Measurements from ENCODE around the gene HDAC4. TPM values are rescaled to one million over a fixed set of nuclear protein-coding genes. Genes with fewer than 3 reads are reported as not detected.

The HDAC4 gene
- total and polyA plus RNA-seq, 4 donors, result 2.9 to 37.2 (median 4.4) TPM

GRCh38 chr2:239411117-239411516 lies 10.3 kb upstream of the HDAC4 start:
- TF ChIP-seq HNF4A (conservative IDR thresholded peaks at IDR 0.05) (no peak), TAF1 (conservative IDR thresholded peaks at IDR 0.05) (no peak), MAX (IDR thresholded peaks at IDR 0.05) (no peak), ATF3 (IDR thresholded peaks at IDR 0.05) (no peak), JUND (IDR thresholded peaks at IDR 0.05) (no peak), FOXA1 (IDR thresholded peaks at IDR 0.05) (no peak), ZBTB33 (IDR thresholded peaks at IDR 0.05) (no peak), GABPA (IDR thresholded peaks at IDR 0.05 in 1 of 2, conservative IDR thresholded peaks at IDR 0.05 in 1 of 2) (no peak), YY1 (IDR thresholded peaks at IDR 0.05) (no peak), SP1 (IDR thresholded peaks at IDR 0.05) (no peak), CTCF (IDR thresholded peaks at IDR 0.05; ENCODE audit: low read depth, low read length, missing input control) (no peak)
- Histone ChIP-seq H3K27me3 (ENCODE audit: control insufficient read depth in 4 of 4, insufficient read depth in 4 of 4, low read length in 3 of 4) (no peaks in the 10 kb centered on the region), H3K4me3 (ENCODE audit: low read depth in 1 of 3, low read length in 3 of 3) (no peak overlapping the region), H3K36me3 (ENCODE audit: control insufficient read depth in 4 of 4, insufficient read depth in 3 of 4, low read depth in 1 of 4, low read length in 3 of 4) (no peaks in the 10 kb centered on the region), H3K9ac (ENCODE audit: low read depth in 1 of 2, low read length in 2 of 2) (no peak overlapping the region), H3K27ac (ENCODE audit: low read depth in 1 of 2, low read length in 2 of 2) (no peak overlapping the region), H3K9me3 (ENCODE audit: control insufficient read depth in 4 of 4, low read length in 3 of 4) (peaks cover 0 to 4% (median 2%) of the 10 kb centered on the region in 4 donors), H3K4me1 (ENCODE audit: control insufficient read depth in 4 of 4, insufficient read depth in 4 of 4, low read length in 3 of 4) (no peaks in the 10 kb centered on the region)
- WGBS, result 87% methylated on average over 5 of the region's 5 CpGs
- DNase-seq (ENCODE audit: low spot score), result no peak

GRCh38 chr2:239409976-239410375 lies 9.2 kb upstream of the HDAC4 start:
- H3K4me1 ChIP-seq (ENCODE audit: control insufficient read depth in 4 of 4, insufficient read depth in 4 of 4, low read length in 3 of 4), result no peaks in the 10 kb centered on the region
- H3K9me3 ChIP-seq (ENCODE audit: control insufficient read depth in 4 of 4, low read length in 3 of 4), result peaks cover 0 to 4% (median 2%) of the 10 kb centered on the region in 4 donors
- DNase-seq (ENCODE audit: low spot score), result no peak
- no peaks in the 10 kb centered on the region for H3K36me3 ChIP-seq (ENCODE audit: control insufficient read depth in 4 of 4, insufficient read depth in 3 of 4, low read depth in 1 of 4, low read length in 3 of 4)
- no peak overlapping the region for H3K4me3 ChIP-seq (ENCODE audit: low read depth in 1 of 3, low read length in 3 of 3)
- 78% methylated on average over 6 of the region's 6 CpGs for WGBS
- no peak overlapping the region for H3K27ac ChIP-seq (ENCODE audit: low read depth in 1 of 2, low read length in 2 of 2)
- TF ChIP-seq SP1 (IDR thresholded peaks at IDR 0.05) (no peak), GABPA (IDR thresholded peaks at IDR 0.05 in 1 of 2, conservative IDR thresholded peaks at IDR 0.05 in 1 of 2) (no peak), RAD21 (IDR thresholded peaks at IDR 0.05) (no peak), TAF1 (conservative IDR thresholded peaks at IDR 0.05) (no peak)
- H3K9ac ChIP-seq (ENCODE audit: low read depth in 1 of 2, low read length in 2 of 2), result no peak overlapping the region
- H3K27me3 ChIP-seq (ENCODE audit: control insufficient read depth in 4 of 4, insufficient read depth in 4 of 4, low read length in 3 of 4), result no peaks in the 10 kb centered on the region

GRCh38 chr2:239407112-239407511 lies 6.3 kb upstream of the HDAC4 start:
- Histone ChIP-seq H3K9ac (ENCODE audit: low read depth in 1 of 2, low read length in 2 of 2) (no peak overlapping the region), H3K27ac (ENCODE audit: low read depth in 1 of 2, low read length in 2 of 2) (no peak overlapping the region), H3K4me3 (ENCODE audit: low read depth in 1 of 3, low read length in 3 of 3) (no peak overlapping the region), H3K36me3 (ENCODE audit: control insufficient read depth in 4 of 4, insufficient read depth in 3 of 4, low read depth in 1 of 4, low read length in 3 of 4) (no peaks in the 10 kb centered on the region), H3K4me1 (ENCODE audit: control insufficient read depth in 4 of 4, insufficient read depth in 4 of 4, low read length in 3 of 4) (peaks cover 0 to 3% (median 0%) of the 10 kb centered on the region in 4 donors), H3K9me3 (ENCODE audit: control insufficient read depth in 4 of 4, low read length in 3 of 4) (no peaks in the 10 kb centered on the region), H3K27me3 (ENCODE audit: control insufficient read depth in 4 of 4, insufficient read depth in 4 of 4, low read length in 3 of 4) (no peaks in the 10 kb centered on the region)
- no peak for DNase-seq (ENCODE audit: low spot score)
- WGBS, result 88% methylated on average over 13 of the region's 13 CpGs
- TF ChIP-seq ZBTB33 (IDR thresholded peaks at IDR 0.05) (no peak), RAD21 (IDR thresholded peaks at IDR 0.05) (no peak), GABPA (IDR thresholded peaks at IDR 0.05 in 1 of 2, conservative IDR thresholded peaks at IDR 0.05 in 1 of 2) (no peak), TAF1 (conservative IDR thresholded peaks at IDR 0.05) (no peak), HNF4A (conservative IDR thresholded peaks at IDR 0.05) (no peak), JUND (IDR thresholded peaks at IDR 0.05) (no peak), REST (IDR thresholded peaks at IDR 0.05) (no peak), MAX (IDR thresholded peaks at IDR 0.05) (no peak), ATF3 (IDR thresholded peaks at IDR 0.05) (no peak), EGR1 (IDR thresholded peaks at IDR 0.05; ENCODE audit: low read depth in 2 of 2) (no peak), FOXA1 (IDR thresholded peaks at IDR 0.05) (no peak), SP1 (IDR thresholded peaks at IDR 0.05) (no peak)
